Progenitor cell of endocrine pancreas (in vitro differentiated cells): ENCODE data around the gene MACROD2. TPM values are rescaled to one million over a fixed set of nuclear protein-coding genes. Genes with fewer than 3 reads are reported as not detected.

Experiments used
- DNase-seq: peaks from one replicate; pipeline ENCODE4 v3.0.0; 2021; ENCODE audit warnings: low spot score; ENCODE audit not compliant: unreplicated experiment
- H3K27ac Mint-ChIP-seq: 2 replicates; pipeline ENCODE4 v1.8.0; 2021; ENCODE audit warnings: mild to moderate bottlenecking, moderate library complexity, mixed read lengths
- H3K27me3 Mint-ChIP-seq: 2 replicates; pipeline ENCODE4 v1.8.0; 2021; ENCODE audit warnings: mixed read lengths
- H3K36me3 Mint-ChIP-seq: 2 replicates; pipeline ENCODE4 v1.8.0; 2022; ENCODE audit warnings: mixed read lengths; ENCODE audit not compliant: insufficient read depth
- H3K4me1 Mint-ChIP-seq: 2 replicates; pipeline ENCODE4 v1.8.0; 2021; ENCODE audit warnings: low read depth, mixed read lengths
- H3K4me3 Mint-ChIP-seq: 2 replicates; pipeline ENCODE4 v1.8.0; 2021; ENCODE audit warnings: low read depth, mild to moderate bottlenecking, moderate library complexity, mixed read lengths
- H3K9me3 Mint-ChIP-seq: 2 replicates; pipeline ENCODE4 v1.8.0; 2021; ENCODE audit warnings: low read depth, mixed read lengths
- total RNA-seq: library from RNA; stranded (reverse); gene quantifications from 2 replicates; pipeline ENCODE4 v1.2.1, GENCODE V29; 2021
- TF ChIP-seq, protein P1 (sequence below): fragments of 200-600 bp; sonication (generic); IDR thresholded peaks from one replicate; pipeline ENCODE4 v1.5.0; 2021; ENCODE audit warnings: antibody characterized with exemption, mild to moderate bottlenecking; ENCODE audit not compliant: unreplicated experiment

Gene MACROD2
- total RNA-seq, 1 donor from 2014 or later: 7.6 TPM

DNA sequence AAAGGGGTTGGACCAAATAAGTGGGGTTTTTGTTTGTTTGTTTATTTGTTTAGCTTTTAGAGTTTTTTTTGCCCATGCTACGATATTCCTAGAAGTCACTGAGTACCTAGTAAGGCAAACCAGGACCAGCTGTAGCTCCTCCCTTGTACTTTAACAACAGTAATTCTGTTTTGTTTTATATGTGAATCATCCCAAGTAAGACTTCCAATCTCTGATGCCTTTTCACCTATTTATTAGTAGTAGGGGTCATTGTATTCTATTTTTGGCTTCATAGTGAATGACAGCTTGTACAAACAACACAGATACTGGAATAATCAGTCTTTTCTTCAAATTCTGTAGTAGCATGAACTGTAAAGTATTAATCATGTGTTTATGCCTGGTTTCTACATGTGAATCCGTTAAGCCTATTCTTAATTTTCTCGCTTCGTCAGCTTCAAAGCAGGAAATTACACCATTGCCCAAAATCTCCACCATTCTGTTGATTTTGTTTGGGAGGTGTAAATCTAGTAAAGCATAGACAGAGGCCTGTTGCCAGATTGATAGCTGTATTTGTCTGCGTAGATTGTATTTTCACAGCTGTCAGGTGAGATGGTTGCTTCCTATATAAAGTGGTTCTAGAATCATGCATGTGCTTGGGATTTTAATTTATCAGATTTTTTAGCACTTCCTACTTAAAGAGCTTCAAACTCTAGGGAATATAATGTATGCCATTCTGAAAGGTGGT, 493.6 kb downstream of the MACROD2 start:
- no peaks in the 10 kb centered on the region for H3K36me3 Mint-ChIP-seq
- H3K4me1 Mint-ChIP-seq: peaks cover 13% of the 10 kb centered on the region
- no peak overlapping the region for H3K27ac Mint-ChIP-seq
- no peaks in the 10 kb centered on the region for H3K27me3 Mint-ChIP-seq
- H3K9me3 Mint-ChIP-seq: peaks cover 2% of the 10 kb centered on the region
- DNase-seq: no peak
- no peak overlapping the region for H3K4me3 Mint-ChIP-seq
- TF ChIP-seq, protein P1, sequence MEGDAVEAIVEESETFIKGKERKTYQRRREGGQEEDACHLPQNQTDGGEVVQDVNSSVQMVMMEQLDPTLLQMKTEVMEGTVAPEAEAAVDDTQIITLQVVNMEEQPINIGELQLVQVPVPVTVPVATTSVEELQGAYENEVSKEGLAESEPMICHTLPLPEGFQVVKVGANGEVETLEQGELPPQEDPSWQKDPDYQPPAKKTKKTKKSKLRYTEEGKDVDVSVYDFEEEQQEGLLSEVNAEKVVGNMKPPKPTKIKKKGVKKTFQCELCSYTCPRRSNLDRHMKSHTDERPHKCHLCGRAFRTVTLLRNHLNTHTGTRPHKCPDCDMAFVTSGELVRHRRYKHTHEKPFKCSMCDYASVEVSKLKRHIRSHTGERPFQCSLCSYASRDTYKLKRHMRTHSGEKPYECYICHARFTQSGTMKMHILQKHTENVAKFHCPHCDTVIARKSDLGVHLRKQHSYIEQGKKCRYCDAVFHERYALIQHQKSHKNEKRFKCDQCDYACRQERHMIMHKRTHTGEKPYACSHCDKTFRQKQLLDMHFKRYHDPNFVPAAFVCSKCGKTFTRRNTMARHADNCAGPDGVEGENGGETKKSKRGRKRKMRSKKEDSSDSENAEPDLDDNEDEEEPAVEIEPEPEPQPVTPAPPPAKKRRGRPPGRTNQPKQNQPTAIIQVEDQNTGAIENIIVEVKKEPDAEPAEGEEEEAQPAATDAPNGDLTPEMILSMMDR: no peak

DNA sequence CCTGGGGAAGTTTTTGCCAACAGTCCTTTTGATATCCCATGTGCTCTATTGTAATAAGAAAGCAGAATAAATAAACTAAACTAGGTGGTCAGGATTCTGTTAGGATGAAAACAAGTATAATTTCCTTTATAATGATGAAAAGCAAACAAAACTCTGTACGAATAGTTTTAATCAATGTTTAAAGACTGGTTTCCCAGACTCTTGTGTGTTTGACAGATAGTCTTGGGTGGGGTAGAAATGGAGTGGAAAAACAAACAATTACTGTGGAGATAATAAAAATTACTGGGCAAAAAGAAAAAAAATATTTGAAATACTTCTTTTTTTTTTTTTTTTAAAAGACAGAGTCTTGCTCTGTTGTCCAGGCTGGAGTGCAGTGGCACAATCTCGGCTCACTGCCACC, 494.2 kb downstream of the MACROD2 start:
- H3K4me3 Mint-ChIP-seq: no peak overlapping the region
- TF ChIP-seq, protein P1: no peak
- no peak for DNase-seq
- H3K4me1 Mint-ChIP-seq: peaks cover 13% of the 10 kb centered on the region
- H3K27ac Mint-ChIP-seq: no peak overlapping the region
- H3K36me3 Mint-ChIP-seq: no peaks in the 10 kb centered on the region
- H3K27me3 Mint-ChIP-seq: no peaks in the 10 kb centered on the region
- H3K9me3 Mint-ChIP-seq: peaks cover 2% of the 10 kb centered on the region

DNA sequence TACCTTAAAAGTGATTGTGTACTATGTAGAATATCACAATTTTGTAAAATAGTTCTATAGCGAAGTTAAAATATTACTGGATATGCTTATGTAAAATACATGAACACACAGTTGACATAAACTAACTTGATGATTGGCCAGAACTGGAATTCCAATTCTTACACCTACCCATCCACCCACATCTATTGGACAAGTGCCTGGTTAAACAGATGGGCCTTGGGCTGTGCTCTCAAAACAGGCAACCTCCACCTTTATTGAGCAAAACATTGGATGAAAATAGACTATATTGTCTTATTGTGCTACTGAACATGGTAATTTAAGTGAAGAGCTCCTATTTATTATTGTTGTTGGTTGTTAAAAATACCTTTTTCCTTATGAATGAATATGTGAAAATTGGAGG, 496.1 kb downstream of the MACROD2 start:
- H3K9me3 Mint-ChIP-seq: peaks cover 2% of the 10 kb centered on the region
- H3K4me3 Mint-ChIP-seq: no peak overlapping the region
- H3K27me3 Mint-ChIP-seq: no peaks in the 10 kb centered on the region
- H3K27ac Mint-ChIP-seq: no peak overlapping the region
- peaks cover 13% of the 10 kb centered on the region for H3K4me1 Mint-ChIP-seq
- no peak for DNase-seq
- TF ChIP-seq, protein P1: no peak
- H3K36me3 Mint-ChIP-seq: no peaks in the 10 kb centered on the region

DNA sequence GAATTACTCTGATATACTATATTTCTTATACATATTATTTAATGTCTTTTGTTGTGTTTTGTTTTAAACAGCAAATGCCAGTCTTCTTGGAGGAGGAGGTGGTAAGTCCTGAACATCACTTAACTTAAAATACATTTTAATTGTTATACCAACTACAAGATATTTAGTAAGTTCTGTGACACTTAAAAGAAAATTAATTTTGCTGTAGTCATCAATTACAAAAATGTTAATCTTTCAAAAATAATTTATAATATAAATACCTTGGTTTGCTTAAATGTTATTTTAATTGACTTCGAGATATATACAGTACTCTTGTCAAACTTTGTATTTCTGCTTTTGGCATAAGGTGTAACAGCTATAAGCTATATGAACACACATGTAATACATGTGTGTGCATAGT, 498.1 kb downstream of the MACROD2 start:
- DNase-seq: no peak
- Mint-ChIP-seq H3K27me3 (no peaks in the 10 kb centered on the region), H3K27ac (no peak overlapping the region), H3K4me3 (no peak overlapping the region), H3K36me3 (no peaks in the 10 kb centered on the region), H3K4me1 (peaks cover 22% of the 10 kb centered on the region), H3K9me3 (peaks cover 2% of the 10 kb centered on the region)
- TF ChIP-seq, protein P1: no peak

DNA sequence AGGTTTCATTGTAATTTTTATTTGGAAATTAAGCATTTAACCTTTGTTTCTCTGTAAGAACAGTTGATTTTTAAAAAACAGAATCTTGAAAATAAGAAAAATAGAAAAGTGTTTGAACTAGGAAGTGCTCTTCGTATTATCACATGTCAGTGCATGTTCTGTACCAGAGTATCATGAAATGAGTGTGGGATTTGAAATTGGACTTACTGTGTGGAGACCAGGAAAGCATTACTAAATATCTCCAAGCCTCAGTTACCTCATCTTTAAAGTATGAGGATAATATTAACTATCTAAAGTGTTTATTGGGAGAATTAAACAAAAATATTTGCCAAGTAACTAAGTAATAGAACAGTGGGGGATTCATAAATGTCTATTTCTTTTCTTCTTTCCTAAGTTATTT, 499.0 kb downstream of the MACROD2 start:
- TF ChIP-seq, protein P1: no peak
- DNase-seq: no peak
- H3K4me3 Mint-ChIP-seq: no peak overlapping the region
- H3K27ac Mint-ChIP-seq: no peak overlapping the region
- H3K4me1 Mint-ChIP-seq: peaks cover 21% of the 10 kb centered on the region
- H3K27me3 Mint-ChIP-seq: no peaks in the 10 kb centered on the region
- peaks cover 2% of the 10 kb centered on the region for H3K9me3 Mint-ChIP-seq
- H3K36me3 Mint-ChIP-seq: no peaks in the 10 kb centered on the region
